HFFc6 (cell line): ENCODE measurements around the gene EEF1A1. TPM values are rescaled to one million over a fixed set of nuclear protein-coding genes. Genes with fewer than 3 reads are reported as not detected.
"Not testable (repeated sequence)": the region's sequence is repeated elsewhere in the genome, so short reads cannot be mapped to it uniquely, and the experiment has no call there.

Experiments used
- DNase-seq: peaks from one replicate; pipeline ENCODE4 v3.0.0-alpha.2; 2018
- H3K27ac Mint-ChIP-seq: 2 replicates; pipeline ENCODE4 v1.8.0; 2020; ENCODE audit warnings: mild to moderate bottlenecking, mixed read lengths
- H3K27me3 Mint-ChIP-seq: 2 replicates; pipeline ENCODE4 v1.8.0; 2021; ENCODE audit warnings: mild to moderate bottlenecking, moderate library complexity, mixed read lengths; ENCODE audit not compliant: insufficient read depth
- H3K36me3 Mint-ChIP-seq: 2 replicates; pipeline ENCODE4 v1.8.0; 2021; ENCODE audit warnings: low read depth, mixed read lengths
- H3K4me1 Mint-ChIP-seq: 2 replicates; pipeline ENCODE4 v1.8.0; 2020; ENCODE audit warnings: low read depth, mixed read lengths
- H3K4me3 Mint-ChIP-seq: 2 replicates; pipeline ENCODE4 v1.8.0; 2020; ENCODE audit warnings: mild to moderate bottlenecking, moderate library complexity, mixed read lengths
- H3K9me3 Mint-ChIP-seq: 2 replicates; pipeline ENCODE4 v1.8.0; 2020; ENCODE audit warnings: mild to moderate bottlenecking, mixed read lengths
- CTCF ChIP-seq: fragments of 200-600 bp; sonication (generic); IDR thresholded peaks from 2 replicates; pipeline ENCODE4 v1.5.0; 2021; ENCODE audit warnings: antibody characterized with exemption, mild to moderate bottlenecking
- total RNA-seq, 6 experiments: library from RNA; stranded (reverse); fragmentation: NEBNext Ultra II Directional; extraction: Animal tissue kit (Norgen Biotek cat#: 25700); gene quantifications; 2 replicates in 1 of 6; 3 replicates in 5 of 6; pipeline ENCODE4 v1.2.3, GENCODE V29; 2021

The EEF1A1 gene
- total RNA-seq, 6 experiments from 2014 or later = 8,709 to 10,268 (median 10,123) TPM

DNA sequence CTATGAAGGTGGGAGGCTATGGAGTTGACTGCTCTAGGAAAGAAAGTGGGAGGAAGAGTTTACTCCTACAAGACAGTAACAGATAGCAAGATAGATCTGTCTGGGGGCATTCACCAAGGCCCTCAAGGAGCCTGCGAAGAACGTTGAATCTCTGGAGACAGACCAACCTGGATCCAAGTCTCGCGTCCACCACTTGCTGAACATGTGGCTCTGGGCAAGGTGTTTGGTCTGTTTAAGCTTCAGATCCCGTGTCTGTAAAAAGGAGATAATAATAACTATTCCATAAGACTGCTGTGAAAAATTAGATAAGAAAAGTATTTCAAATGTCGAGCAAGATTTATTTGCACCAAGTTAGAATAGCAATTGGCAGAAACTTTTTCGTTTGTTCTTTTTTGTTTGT is 8.1 kb upstream of the EEF1A1 start:
- no peaks in the 10 kb centered on the region for H3K27me3 Mint-ChIP-seq
- no peaks in the 10 kb centered on the region for H3K36me3 Mint-ChIP-seq
- DNase-seq = no peak
- no peaks in the 10 kb centered on the region for H3K9me3 Mint-ChIP-seq
- no peak overlapping the region for H3K27ac Mint-ChIP-seq
- H3K4me1 Mint-ChIP-seq = peaks cover 31% of the 10 kb centered on the region
- no peak overlapping the region for H3K4me3 Mint-ChIP-seq
- no peak for TF ChIP-seq CTCF

GRCh38 chr6:73525546-73526330 is 4.9 kb upstream of the EEF1A1 start:
- no peak for DNase-seq
- Mint-ChIP-seq H3K27ac (peak overlapping the region; percentile 63), H3K36me3 (peaks cover 3% of the 10 kb centered on the region), H3K4me1 (peaks cover 42% of the 10 kb centered on the region), H3K4me3 (peak overlapping the region; percentile 38; the same call in 1 of the 2 replicates), H3K9me3 (peaks cover 4% of the 10 kb centered on the region), H3K27me3 (peaks cover 6% of the 10 kb centered on the region)
- TF ChIP-seq CTCF = no peak

GRCh38 chr6:73523434-73524123 is 2.7 kb upstream of the EEF1A1 start:
- Mint-ChIP-seq H3K4me3 (peak overlapping the region; percentile 30; the same call in 1 of the 2 replicates), H3K27me3 (peaks cover 26% of the 10 kb centered on the region), H3K36me3 (peaks cover 24% of the 10 kb centered on the region), H3K9me3 (peaks cover 25% of the 10 kb centered on the region), H3K27ac (peak overlapping the region; percentile 45), H3K4me1 (peaks cover 42% of the 10 kb centered on the region)
- no peak for DNase-seq
- TF ChIP-seq CTCF = no peak

- peaks cover 42% of the 10 kb centered on the region for H3K36me3 Mint-ChIP-seq
- TF ChIP-seq CTCF = no peak
Measured at GRCh38 chr6:73521351-73521985, 636 bp upstream of the EEF1A1 start.

GRCh38 chr6:73519926-73520687 is 725 bp downstream of the EEF1A1 start:
- Mint-ChIP-seq H3K4me1 (peaks cover 46% of the 10 kb centered on the region), H3K4me3 (peak overlapping the region; percentile 97), H3K27ac (peak overlapping the region; percentile 100), H3K27me3 (peaks cover 58% of the 10 kb centered on the region), H3K9me3 (peaks cover 42% of the 10 kb centered on the region), H3K36me3 (peaks cover 54% of the 10 kb centered on the region)
- DNase-seq = peak; percentile 81
- no peak for TF ChIP-seq CTCF

More at GRCh38 chr6:73521351-73521985, 636 bp upstream of the EEF1A1 start:
- Mint-ChIP-seq H3K4me1 (peaks cover 48% of the 10 kb centered on the region), H3K9me3 (peaks cover 40% of the 10 kb centered on the region), H3K27ac (peak overlapping the region; percentile 100), H3K27me3 (peaks cover 44% of the 10 kb centered on the region), H3K4me3 (peak overlapping the region; percentile 97)
- DNase-seq = peak; percentile 69

DNA sequence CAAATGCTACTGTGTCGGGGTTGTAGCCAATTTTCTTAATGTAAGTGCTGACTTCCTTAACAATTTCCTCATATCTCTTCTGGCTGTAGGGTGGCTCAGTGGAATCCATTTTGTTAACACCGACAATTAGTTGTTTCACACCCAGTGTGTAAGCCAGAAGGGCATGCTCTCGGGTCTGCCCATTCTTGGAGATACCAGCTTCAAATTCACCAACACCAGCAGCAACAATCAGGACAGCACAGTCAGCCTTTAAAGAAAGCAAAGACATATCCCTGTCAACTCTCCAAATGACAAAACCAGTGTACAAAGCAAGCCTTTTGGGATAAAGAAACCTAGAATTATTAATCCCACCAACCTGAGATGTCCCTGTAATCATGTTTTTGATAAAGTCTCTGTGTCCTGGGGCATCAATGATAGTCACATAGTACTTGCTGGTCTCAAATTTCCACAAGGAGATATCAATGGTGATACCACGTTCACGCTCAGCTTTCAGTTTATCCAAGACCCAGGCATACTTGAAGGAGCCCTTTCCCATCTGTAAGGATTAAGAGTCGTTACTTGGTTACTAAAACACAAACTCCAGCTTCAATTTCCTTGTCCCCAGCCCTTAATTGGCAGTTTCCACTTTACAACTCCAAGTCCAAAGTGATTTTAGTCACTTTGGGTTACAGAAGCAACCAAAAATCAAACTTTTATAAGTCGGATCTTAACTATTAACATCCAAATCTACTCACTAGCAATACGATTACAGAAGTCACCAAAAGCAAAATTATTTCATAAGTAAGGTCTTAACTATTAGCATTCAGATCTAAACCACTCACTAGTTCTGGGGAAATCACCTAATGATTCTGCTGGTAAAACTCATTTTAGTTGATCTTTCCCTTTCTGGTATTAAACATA is 1.6 kb downstream of the EEF1A1 start:
- peaks cover 59% of the 10 kb centered on the region for H3K36me3 Mint-ChIP-seq
- peaks cover 45% of the 10 kb centered on the region for H3K4me1 Mint-ChIP-seq
- H3K4me3 Mint-ChIP-seq = peak overlapping the region; percentile 97
- peaks cover 66% of the 10 kb centered on the region for H3K27me3 Mint-ChIP-seq
- H3K27ac Mint-ChIP-seq = peak overlapping the region; percentile 100
- DNase-seq = not testable (repeated sequence)
- peaks cover 48% of the 10 kb centered on the region for H3K9me3 Mint-ChIP-seq
